ENCODE measurements around the gene CDH23.

The CDH23 gene

GRCh38 chr10:71351628-71352319 is 44.9 kb upstream of the CDH23 start:
- H3K27ac ChIP-seq = no peak overlapping the region
- TF ChIP-seq CTCF (IDR thresholded peaks at IDR 0.05) = no peak
- H3K4me1 ChIP-seq (ENCODE audit: control insufficient read depth in 1 of 2, insufficient read depth in 1 of 2, low read depth in 1 of 2, low read length in 1 of 2) = peaks cover 8 to 9% of the 10 kb centered on the region in 2 experiments
- no peaks in the 10 kb centered on the region for H3K9me3 ChIP-seq
- no peak overlapping the region for H3K4me3 ChIP-seq (ENCODE audit: low read depth in 1 of 2, low read length in 1 of 2)
- H3K36me3 ChIP-seq = no peaks in the 10 kb centered on the region
- no peaks in the 10 kb centered on the region for H3K27me3 ChIP-seq

- no peaks in the 10 kb centered on the region for H3K36me3 ChIP-seq
- H3K27ac ChIP-seq = no peak overlapping the region
- no peaks in the 10 kb centered on the region for H3K9me3 ChIP-seq
- no peak for TF ChIP-seq CTCF (IDR thresholded peaks at IDR 0.05)
- no peak overlapping the region for H3K4me3 ChIP-seq (ENCODE audit: low read depth in 1 of 2, low read length in 1 of 2)
- H3K27me3 ChIP-seq = no peaks in the 10 kb centered on the region
- H3K4me1 ChIP-seq (ENCODE audit: control insufficient read depth in 1 of 2, insufficient read depth in 1 of 2, low read depth in 1 of 2, low read length in 1 of 2) = peaks cover 8 to 9% of the 10 kb centered on the region in 2 experiments
Observed at GRCh38 chr10:71353639-71354038, 43.1 kb upstream of the CDH23 start.

GRCh38 chr10:71354776-71355175 is 41.9 kb upstream of the CDH23 start:
- Histone ChIP-seq H3K27me3 (no peaks in the 10 kb centered on the region), H3K4me1 (ENCODE audit: control insufficient read depth in 1 of 2, insufficient read depth in 1 of 2, low read depth in 1 of 2, low read length in 1 of 2) (peaks cover 15 to 16% of the 10 kb centered on the region in 2 experiments), H3K4me3 (ENCODE audit: low read depth in 1 of 2, low read length in 1 of 2) (no peak overlapping the region), H3K36me3 (no peaks in the 10 kb centered on the region), H3K27ac (no peak overlapping the region), H3K9me3 (no peaks in the 10 kb centered on the region)
- no peak for TF ChIP-seq CTCF (IDR thresholded peaks at IDR 0.05)

- H3K4me1 ChIP-seq (ENCODE audit: control insufficient read depth in 1 of 2, insufficient read depth in 1 of 2, low read depth in 1 of 2, low read length in 1 of 2) = peaks cover 17% of the 10 kb centered on the region in 2 experiments
- H3K27ac ChIP-seq = no peak overlapping the region
- H3K27me3 ChIP-seq = no peaks in the 10 kb centered on the region
- H3K9me3 ChIP-seq = no peaks in the 10 kb centered on the region
- no peak for TF ChIP-seq CTCF (IDR thresholded peaks at IDR 0.05)
- no peaks in the 10 kb centered on the region for H3K36me3 ChIP-seq
- no peak overlapping the region for H3K4me3 ChIP-seq (ENCODE audit: low read depth in 1 of 2, low read length in 1 of 2)
Observed at GRCh38 chr10:71355886-71356285, 40.8 kb upstream of the CDH23 start.

GRCh38 chr10:71357792-71358265 is 38.9 kb upstream of the CDH23 start:
- no peak for TF ChIP-seq CTCF (IDR thresholded peaks at IDR 0.05)
- H3K27ac ChIP-seq = no peak overlapping the region
- H3K27me3 ChIP-seq = no peaks in the 10 kb centered on the region
- H3K36me3 ChIP-seq = no peaks in the 10 kb centered on the region
- H3K4me1 ChIP-seq (ENCODE audit: control insufficient read depth in 1 of 2, insufficient read depth in 1 of 2, low read depth in 1 of 2, low read length in 1 of 2) = peaks cover 8 to 9% of the 10 kb centered on the region in 2 experiments
- no peaks in the 10 kb centered on the region for H3K9me3 ChIP-seq
- H3K4me3 ChIP-seq (ENCODE audit: low read depth in 1 of 2, low read length in 1 of 2) = no peak overlapping the region

All from neutrophil (primary cell).